OCI-LY1 (cell line): ENCODE results near the gene UBASH3B.

ENCODE experiments used
- H2AFZ ChIP-seq: fragments of 200-600 bp; sonication (generic), shearing (Covaris generic); 2 replicates; pipeline ENCODE4 v1.6.0; 2014; ENCODE audit warnings: antibody characterized with exemption, mild to moderate bottlenecking, low read length
- H3F3A ChIP-seq: fragments of 200-600 bp; sonication (generic), shearing (Covaris generic); 2 replicates; pipeline ENCODE4 v1.6.0; 2014; ENCODE audit warnings: mild to moderate bottlenecking, antibody characterized with exemption, low read length, moderate library complexity; ENCODE audit not compliant: insufficient read depth
- H3K27ac ChIP-seq: fragments of 200-600 bp; sonication (generic); 2 replicates; pipeline ENCODE4 v1.5.1; 2014; ENCODE audit warnings: low read length, mixed run types, mild to moderate bottlenecking, low read depth; ENCODE audit not compliant: poor library complexity, severe bottlenecking
- H3K27me3 ChIP-seq: fragments of 200-600 bp; sonication (generic); 2 replicates; pipeline ENCODE4 v1.6.0; 2014; ENCODE audit warnings: antibody characterized with exemption, mild to moderate bottlenecking, low read length, moderate library complexity; ENCODE audit not compliant: insufficient read depth
- H3K36me3 ChIP-seq: fragments of 200-600 bp; sonication (generic); 2 replicates; pipeline ENCODE4 v1.6.1; 2014; ENCODE audit warnings: mild to moderate bottlenecking, antibody characterized with exemption, low read length, moderate library complexity, mixed read lengths; ENCODE audit not compliant: insufficient read depth
- H3K4me1 ChIP-seq: fragments of 200-600 bp; sonication (generic); 2 replicates; pipeline ENCODE4 v1.5.1; 2014; ENCODE audit warnings: mild to moderate bottlenecking, low read length, moderate library complexity; ENCODE audit not compliant: insufficient read depth, severe bottlenecking
- H3K4me2 ChIP-seq: fragments of 200-600 bp; sonication (generic), shearing (Covaris generic); 2 replicates; pipeline ENCODE4 v1.6.1; 2014; ENCODE audit warnings: low read length
- H3K4me3 ChIP-seq: fragments of 200-600 bp; sonication (generic); 2 replicates; pipeline ENCODE4 v1.5.1; 2014; ENCODE audit warnings: low read length, low read depth, mild to moderate bottlenecking, mixed read lengths; ENCODE audit not compliant: poor library complexity, severe bottlenecking
- H3K79me2 ChIP-seq: fragments of 200-600 bp; shearing (Covaris generic); 2 replicates; pipeline ENCODE4 v1.6.1; 2016; ENCODE audit warnings: mixed run types, low read length, mixed read lengths; ENCODE audit not compliant: insufficient read depth
- H3K9ac ChIP-seq: fragments of 200-600 bp; sonication (generic), shearing (Covaris generic); 2 replicates; pipeline ENCODE4 v1.6.1; 2014; ENCODE audit warnings: mild to moderate bottlenecking, low read length, mixed read lengths
- H3K9me2 ChIP-seq: fragments of 200-600 bp; sonication (generic), shearing (Covaris generic); 2 replicates; pipeline ENCODE4 v1.6.1; 2014; ENCODE audit warnings: low read depth, mild to moderate bottlenecking, low read length, mixed read lengths
- H3K9me3 ChIP-seq: fragments of 200-600 bp; shearing (Covaris generic); 2 replicates; pipeline ENCODE4 v1.6.1; 2014; ENCODE audit warnings: low read length, mixed read lengths
- H4K20me1 ChIP-seq: fragments of 200-600 bp; sonication (generic), shearing (Covaris generic); 2 replicates; pipeline ENCODE4 v1.6.0; 2016; ENCODE audit warnings: mild to moderate bottlenecking, low read length; ENCODE audit not compliant: insufficient read depth
- CTCF ChIP-seq: fragments of 200-600 bp; sonication (generic), shearing (Covaris generic); IDR thresholded peaks from 2 replicates; pipeline ENCODE4 v1.5.1; 2017; ENCODE audit warnings: mild to moderate bottlenecking, antibody characterized with exemption, low read length, moderate library complexity, mixed read lengths
- EZH2 ChIP-seq: fragments of 200-600 bp; sonication (generic), shearing (Covaris generic); IDR thresholded peaks from 2 replicates; pipeline ENCODE4 v1.8.0; 2017; ENCODE audit warnings: borderline replicate concordance, mixed run types, mild to moderate bottlenecking, antibody characterized with exemption, low read length, moderate library complexity, mixed read lengths

The UBASH3B gene

GRCh38 chr11:122664188-122664587 lies 8.7 kb downstream of the UBASH3B start:
- Histone ChIP-seq H3K27ac (no peak overlapping the region), H3K79me2 (no peaks in the 10 kb centered on the region), H2AFZ (no peak overlapping the region), H3K9me3 (no peaks in the 10 kb centered on the region), H3K27me3 (no peaks in the 10 kb centered on the region; the same call in 1 of the 2 replicates), H3K4me3 (no peak overlapping the region), H3K9me2 (no peaks in the 10 kb centered on the region), H3K9ac (no peak overlapping the region), H3K36me3 (peaks cover 2% of the 10 kb centered on the region; the same call in 1 of the 2 replicates), H3K4me2 (no peak overlapping the region), H3F3A (no peaks in the 10 kb centered on the region), H4K20me1 (no peaks in the 10 kb centered on the region), H3K4me1 (peaks cover 16% of the 10 kb centered on the region)
- TF ChIP-seq CTCF (no peak), EZH2 (no peak)

GRCh38 chr11:122665861-122666260 lies 10.3 kb downstream of the UBASH3B start:
- H3K4me3 ChIP-seq, result no peak overlapping the region
- H2AFZ ChIP-seq, result no peak overlapping the region
- H3K27ac ChIP-seq, result no peak overlapping the region
- peaks cover 5% of the 10 kb centered on the region; the same call in 1 of the 2 replicates for H3K36me3 ChIP-seq
- peaks cover 16% of the 10 kb centered on the region for H3K4me1 ChIP-seq
- no peaks in the 10 kb centered on the region for H3F3A ChIP-seq
- H3K4me2 ChIP-seq, result no peak overlapping the region
- no peak overlapping the region for H3K9ac ChIP-seq
- no peaks in the 10 kb centered on the region for H3K9me2 ChIP-seq
- TF ChIP-seq EZH2 (no peak), CTCF (no peak)
- H4K20me1 ChIP-seq, result no peaks in the 10 kb centered on the region
- H3K79me2 ChIP-seq, result no peaks in the 10 kb centered on the region
- H3K9me3 ChIP-seq, result no peaks in the 10 kb centered on the region
- H3K27me3 ChIP-seq, result no peaks in the 10 kb centered on the region; the same call in 1 of the 2 replicates

GRCh38 chr11:122666743-122667142 lies 11.2 kb downstream of the UBASH3B start:
- H3K9me2 ChIP-seq, result no peaks in the 10 kb centered on the region
- no peak overlapping the region for H3K4me2 ChIP-seq
- no peak overlapping the region for H3K27ac ChIP-seq
- no peaks in the 10 kb centered on the region for H4K20me1 ChIP-seq
- peaks cover 5% of the 10 kb centered on the region; the same call in 1 of the 2 replicates for H3K36me3 ChIP-seq
- H3K4me3 ChIP-seq, result no peak overlapping the region
- no peak overlapping the region for H2AFZ ChIP-seq
- no peak overlapping the region for H3K9ac ChIP-seq
- H3K79me2 ChIP-seq, result no peaks in the 10 kb centered on the region
- TF ChIP-seq EZH2 (no peak), CTCF (no peak)
- H3F3A ChIP-seq, result no peaks in the 10 kb centered on the region
- peaks cover 16% of the 10 kb centered on the region for H3K4me1 ChIP-seq
- no peaks in the 10 kb centered on the region for H3K9me3 ChIP-seq
- no peaks in the 10 kb centered on the region; the same call in 1 of the 2 replicates for H3K27me3 ChIP-seq
